H1 (cell line): ENCODE measurements around the gene HYCC1. TPM values are rescaled to one million over a fixed set of nuclear protein-coding genes. Genes with fewer than 3 reads are reported as not detected.

Experiments
- SUZ12 ChIP-seq: fragments of 200-600 bp; sonication (generic); IDR thresholded peaks from 2 replicates; pipeline ENCODE4 v1.6.1; 2012; ENCODE audit warnings: mild to moderate bottlenecking, inconsistent platforms, low read length, moderate library complexity, mixed read lengths
- polyA plus RNA-seq, 7 experiments: library from polyadenylated mRNA; depleted of rRNA in 3 of 7; stranded (reverse) in 5 of 7; unstranded in 2 of 7; fragments of >200 nt in 5 of 7; fragments of 200-250 nt in 2 of 7; gene quantifications; 1 replicate in 5 of 7; 2 replicates in 1 of 7; 4 replicates in 1 of 7; pipeline versions ENCODE4 v1.2.1 to v1.2.3, GENCODE V29; 2011 to 2013; ENCODE audit warnings: missing spikeins in 2 of 7, mixed read lengths in 2 of 7
- total RNA-seq: library from RNA; stranded (reverse); fragmentation: NEBNext Ultra II Directional; extraction: Animal tissue kit (Norgen Biotek cat#: 25700); gene quantifications from 2 replicates; pipeline ENCODE4 v1.2.1, GENCODE V29; 2021

Gene HYCC1
- total and polyA plus RNA-seq, 2 of the 8 experiments (the other 6 are each of a cell fraction or from before 2014, with no cell fraction given): 20.2 to 142 TPM

DNA sequence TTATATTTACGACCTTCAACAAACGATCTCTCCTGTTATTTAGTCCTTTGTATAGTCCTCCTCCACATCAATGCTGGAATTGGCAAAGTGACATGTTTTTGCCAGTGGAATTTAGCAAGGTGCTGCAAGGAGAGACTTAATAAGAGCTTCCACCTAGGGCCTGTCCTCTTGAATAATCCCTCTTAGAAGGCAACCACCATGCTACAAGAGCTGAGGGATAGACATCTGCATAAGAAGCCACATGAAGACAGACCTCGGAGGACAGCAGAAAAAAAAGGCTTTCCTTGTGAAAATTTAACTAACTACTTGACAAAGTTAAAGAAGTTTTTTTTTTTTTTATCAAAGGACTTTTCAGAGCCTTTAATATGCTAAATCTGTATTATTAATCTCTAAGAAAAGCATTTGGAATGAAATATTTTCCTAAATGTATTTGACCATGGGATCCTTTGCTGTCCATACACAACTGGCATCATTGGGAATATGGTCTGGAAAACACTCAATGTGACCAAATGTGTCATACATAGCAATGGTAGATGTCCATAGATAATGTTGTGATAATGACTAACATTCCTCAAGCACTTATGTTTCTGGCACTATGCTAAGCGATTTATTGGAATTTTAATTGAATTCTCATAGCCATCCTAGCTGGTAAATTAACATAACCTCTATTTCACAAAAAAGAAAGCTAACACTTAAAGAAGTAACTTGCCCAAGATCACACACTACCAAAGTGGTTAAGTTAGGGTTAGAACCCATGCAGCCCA lies 13.2 kb downstream of the HYCC1 start (continued):
- TF ChIP-seq SUZ12: no peak
